Mesangial cell (primary cell): Measurements from ENCODE around the gene RNASE1. TPM values are rescaled to one million over a fixed set of nuclear protein-coding genes. Genes with fewer than 3 reads are reported as not detected.

Experiments used
- total RNA-seq: library from RNA; depleted of rRNA; stranded (reverse); fragments of >200 nt; gene quantifications from 2 replicates; pipeline ENCODE4 v1.2.3, GENCODE V29; 2015

Gene RNASE1
- not detected in 2 replicates for total RNA-seq

GRCh38 chr14:20802341-20803084 is at the start of gene RNASE1:
Gene RNASE1 (minus strand): TSS chr14:20802844. CDS start chr14:20802068, 776 bp downstream.

Other genes with a start within 250 kb of the RNASE1 start
- gene RNASE9, start 241.8 kb downstream of the RNASE1 start, total RNA-seq: not detected in 2 replicates
- gene RNASE11, start 214.8 kb downstream of the RNASE1 start, total RNA-seq: 0.33 TPM in 1 of 2 replicates, not detected in the other
- not detected in 2 replicates for gene RNASE12, start 211.5 kb downstream of the RNASE1 start, total RNA-seq
- gene OR6S1, start 161.2 kb downstream of the RNASE1 start, total RNA-seq: not detected in 2 replicates
- 7.2 and 11.3 TPM in 2 replicates for gene RNASE4, start 118.3 kb downstream of the RNASE1 start, total RNA-seq
- gene ANG, start 114.1 kb downstream of the RNASE1 start, total RNA-seq: 2.7 and 4.6 TPM in 2 replicates
- gene EDDM3A, start 57.0 kb downstream of the RNASE1 start, total RNA-seq: not detected in 2 replicates
- not detected in 2 replicates for gene EDDM3B, start 34.4 kb downstream of the RNASE1 start, total RNA-seq
- not detected in 2 replicates for gene RNASE6, start 21.6 kb downstream of the RNASE1 start, total RNA-seq
- gene RNASE3, start 88.5 kb upstream of the RNASE1 start, total RNA-seq: not detected in 2 replicates
- not detected in 2 replicates for gene RNASE2, start 152.6 kb upstream of the RNASE1 start, total RNA-seq
- 59.5 and 98.1 TPM in 2 replicates for gene METTL17, start 187.1 kb upstream of the RNASE1 start, total RNA-seq
- gene SLC39A2, start 196.4 kb upstream of the RNASE1 start, total RNA-seq: not detected in 2 replicates
- gene NDRG2, start 222.2 kb upstream of the RNASE1 start, total RNA-seq: 2.4 and 8.6 TPM in 2 replicates
- gene TPPP2, start 227.4 kb upstream of the RNASE1 start, total RNA-seq: not detected in 2 replicates
- not detected in 2 replicates for gene RNASE13, start 232.0 kb upstream of the RNASE1 start, total RNA-seq
- gene RNASE7, start 239.5 kb upstream of the RNASE1 start, total RNA-seq: not detected in 2 replicates